HG03139 (cell line): Measurements from ENCODE around the gene ZNF652.
"Not testable (repeated sequence)": the region's sequence is repeated elsewhere in the genome, so short reads cannot be mapped to it uniquely, and the experiment has no call there.

Experiments
- ATAC-seq: cut with Tn5 transposase; IDR thresholded peaks from one replicate; pipeline ENCODE4 v1.9.1; 2021; ENCODE audit not compliant: unreplicated experiment

Gene ZNF652

GRCh38 chr17:49275981-49276380, 86.1 kb downstream of the ZNF652 start:
- ATAC-seq, result not testable (repeated sequence)

DNA sequence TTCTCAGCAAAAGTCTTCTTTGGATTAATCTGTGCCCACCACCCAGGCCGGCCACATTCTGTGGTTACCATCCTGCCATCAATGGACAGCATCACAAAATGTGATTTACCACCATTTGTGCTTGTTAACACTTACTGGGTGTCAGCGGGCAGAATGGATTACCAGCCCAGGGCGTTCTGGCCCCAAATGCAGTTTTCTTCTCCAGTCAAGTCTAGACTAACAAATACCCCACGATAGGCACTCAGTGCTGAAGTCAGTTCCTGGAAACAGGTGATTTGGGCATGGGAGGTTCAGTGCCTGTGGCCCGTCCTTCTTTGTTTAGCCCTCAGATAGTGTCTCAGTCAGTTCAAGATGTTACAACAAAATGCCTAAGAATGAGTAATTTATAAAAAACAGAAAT, 92.7 kb downstream of the ZNF652 start:
- ATAC-seq, result no peak

DNA sequence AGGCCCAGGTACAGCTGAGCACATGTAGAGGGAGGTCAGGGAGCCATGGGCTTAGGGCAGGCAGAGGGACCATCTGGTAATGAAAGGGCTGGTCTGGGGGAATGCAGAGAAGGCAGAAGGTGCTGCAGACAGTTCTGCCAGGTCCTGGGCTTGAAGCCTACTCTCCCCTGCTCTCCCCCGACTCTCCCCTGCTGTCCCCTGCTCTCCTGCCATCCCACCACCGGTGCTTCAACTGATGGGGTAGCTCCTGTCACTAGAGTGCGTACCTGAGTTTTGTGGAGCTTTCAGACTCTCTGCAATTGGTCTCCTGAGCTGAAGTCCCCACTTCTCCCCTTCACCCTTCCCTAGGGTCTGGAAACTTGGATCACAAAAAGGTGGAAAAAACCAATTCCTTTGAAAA, 94.1 kb downstream of the ZNF652 start:
- ATAC-seq, result no peak

GRCh38 chr17:49266233-49266632, 95.8 kb downstream of the ZNF652 start:
- no peak for ATAC-seq

- not testable (repeated sequence) for ATAC-seq
Measured at GRCh38 chr17:49261540-49261939, 100.5 kb downstream of the ZNF652 start.

DNA sequence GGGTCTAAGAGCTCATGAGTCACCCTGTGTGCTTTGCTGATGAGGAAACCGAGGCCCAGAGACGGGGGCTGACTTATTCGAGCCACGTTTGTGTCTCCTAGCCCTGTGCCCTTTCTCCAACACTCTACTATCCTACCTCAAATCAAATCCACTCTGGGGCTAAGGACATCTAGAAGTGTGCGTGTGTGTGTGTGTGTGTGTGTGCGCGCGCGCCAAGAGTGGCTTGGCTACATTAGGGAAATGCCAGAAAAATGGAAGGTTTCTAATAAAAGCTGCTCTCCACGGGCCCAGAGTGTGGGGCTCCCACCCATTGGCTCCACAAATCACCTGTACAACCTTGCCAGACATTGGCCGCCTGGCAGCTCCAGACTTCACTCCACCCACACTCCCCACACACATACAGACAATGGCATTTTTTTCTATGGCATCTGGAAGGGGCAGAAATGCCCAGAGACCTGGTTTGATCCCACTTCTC, 101.2 kb downstream of the ZNF652 start:
- ATAC-seq, result no peak

GRCh38 chr17:49260011-49260816, 101.8 kb downstream of the ZNF652 start:
- ATAC-seq, result no peak

DNA sequence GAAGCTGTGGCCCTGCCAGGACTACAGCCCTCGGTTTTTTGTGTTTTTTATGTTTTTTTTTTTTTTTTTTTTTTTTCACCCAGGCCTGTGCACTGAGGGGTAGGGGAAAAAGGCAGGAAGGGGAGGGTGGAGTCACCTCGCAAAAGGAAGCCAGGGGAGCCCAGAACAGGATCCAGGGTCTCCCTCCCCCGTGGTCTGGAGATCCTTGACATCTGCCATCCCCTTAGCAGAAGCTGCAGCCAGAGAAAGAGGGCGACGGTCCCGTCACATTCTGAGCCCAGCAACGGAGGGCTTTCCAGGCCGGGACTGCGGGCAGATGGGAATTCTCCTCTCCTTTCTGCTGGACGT, 102.4 kb downstream of the ZNF652 start:
- ATAC-seq, result no peak

DNA sequence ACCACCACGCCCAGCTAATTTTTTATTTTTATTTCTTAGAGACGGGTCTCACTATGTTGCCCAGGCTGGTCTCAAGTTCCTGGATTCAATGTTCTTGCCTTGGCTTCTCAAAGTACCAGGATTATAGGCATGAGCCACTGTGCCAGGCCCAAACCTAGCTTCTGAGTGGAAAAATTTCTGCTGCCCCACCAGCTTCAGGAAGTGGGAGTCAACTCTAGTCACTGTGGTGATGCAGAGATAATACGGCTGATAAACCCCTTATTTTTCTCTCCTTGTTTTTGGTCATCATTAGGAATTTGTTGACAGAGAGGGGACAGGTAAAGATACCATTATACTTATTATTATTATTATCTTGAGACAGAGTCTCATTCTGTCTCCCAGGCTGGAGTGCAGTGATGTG, 103.7 kb downstream of the ZNF652 start:
- ATAC-seq, result no peak

DNA sequence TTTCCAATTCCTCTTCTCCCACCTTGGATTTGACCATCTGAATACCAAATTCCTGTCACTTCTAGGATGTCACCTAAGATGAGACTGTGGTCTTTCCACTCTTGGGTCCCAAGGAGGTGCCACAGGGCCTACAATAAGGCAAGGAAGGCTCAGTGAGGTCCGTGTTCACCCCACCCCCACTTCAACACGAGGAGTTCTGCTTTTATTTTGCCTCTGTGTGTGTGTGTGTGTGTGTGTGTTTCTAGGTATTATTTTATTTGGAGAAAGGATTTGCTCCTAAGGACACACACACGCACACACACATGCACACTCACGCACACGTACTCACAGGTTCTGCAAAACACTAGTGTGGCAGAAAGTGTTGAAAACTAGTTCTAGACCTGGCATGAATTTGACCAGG, 106.9 kb downstream of the ZNF652 start:
- no peak for ATAC-seq

GRCh38 chr17:49254066-49254465, 108.0 kb downstream of the ZNF652 start:
- ATAC-seq, result no peak

GRCh38 chr17:49252148-49252695, 109.8 kb downstream of the ZNF652 start:
- no peak for ATAC-seq

- ATAC-seq, result no peak
Measured at GRCh38 chr17:49249890-49250522, 112.0 kb downstream of the ZNF652 start.

DNA sequence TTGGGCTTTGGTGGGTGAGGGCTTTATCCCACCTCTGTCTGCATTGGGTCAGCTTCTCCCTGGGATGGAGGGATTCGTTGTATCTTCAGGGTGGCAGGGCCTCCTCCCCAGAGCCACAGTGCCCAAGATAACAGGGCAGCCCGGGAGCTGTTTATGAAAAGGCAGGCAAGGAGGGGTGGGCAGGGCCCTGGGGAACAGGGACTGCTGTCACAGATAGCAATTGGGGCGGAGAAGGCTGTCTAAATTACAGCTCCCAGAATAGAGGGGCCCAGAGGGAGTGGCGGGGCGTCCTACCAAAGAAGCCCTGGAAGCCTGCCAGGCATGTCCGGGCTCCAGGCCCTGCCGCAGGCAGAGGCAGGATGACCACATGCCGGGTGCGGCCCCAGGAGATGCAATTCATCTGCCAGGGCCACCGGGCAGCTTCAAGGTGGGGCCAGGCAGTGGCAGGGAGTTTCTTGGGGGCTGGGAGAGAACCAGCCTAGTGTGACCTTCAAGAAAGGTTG, 112.7 kb downstream of the ZNF652 start:
- ATAC-seq, result no peak

DNA sequence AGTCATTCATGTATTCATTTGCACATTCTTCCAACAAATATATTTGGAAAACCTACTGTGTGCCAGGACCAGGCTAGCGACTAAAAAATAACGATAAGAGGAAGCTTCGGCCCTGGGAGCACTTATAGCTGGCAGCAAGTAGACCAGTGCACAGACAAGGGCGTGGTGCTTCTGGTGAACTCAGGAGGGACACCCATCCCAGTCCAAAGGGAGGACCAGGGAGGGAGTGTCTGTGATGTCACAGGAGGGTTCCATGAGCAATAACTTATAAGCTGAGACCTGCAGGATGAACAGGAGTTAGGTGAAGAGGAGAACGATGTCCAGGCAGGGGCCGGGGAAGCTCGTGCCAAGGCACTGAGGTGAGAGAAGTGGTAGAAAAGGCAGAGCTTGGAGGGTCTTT, 114.1 kb downstream of the ZNF652 start:
- ATAC-seq, result no peak

DNA sequence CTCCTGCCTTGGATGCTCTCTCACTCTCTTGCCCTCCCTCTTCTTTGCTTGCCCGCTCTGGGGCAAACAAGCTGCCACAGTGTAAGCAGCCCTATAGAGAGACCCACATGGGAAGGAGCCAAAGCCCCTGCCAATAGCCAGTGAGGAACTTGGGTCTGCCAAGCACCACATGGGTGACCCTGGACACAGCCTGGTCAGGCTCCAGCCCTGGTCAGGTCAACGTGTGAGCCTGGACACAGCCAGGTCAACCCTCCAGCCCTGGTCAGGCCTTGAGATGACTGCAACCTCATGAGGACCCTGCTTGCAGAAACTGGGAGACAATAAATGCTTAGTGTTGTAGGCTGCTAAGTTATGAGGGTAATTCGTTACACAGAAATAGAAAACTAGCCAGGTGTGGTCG, 117.2 kb downstream of the ZNF652 start:
- no peak for ATAC-seq
